GM12865 (cell line): ENCODE measurements around the gene SYCE3.

Experiments used
- DNase-seq: peaks from one replicate; pipeline ENCODE4 v3.0.0; 2010; ENCODE audit warnings: low read depth
- H3K4me3 ChIP-seq: 2 replicates; pipeline ENCODE4 v1.5.1; 2011; ENCODE audit warnings: mild to moderate bottlenecking, low read depth, low read length, control low read depth
- CTCF ChIP-seq: IDR thresholded peaks from 2 replicates; pipeline ENCODE4 v1.5.1; 2011; ENCODE audit warnings: low read length, control low read depth, low read depth, inconsistent platforms; ENCODE audit not compliant: insufficient read depth; ENCODE audit errors: missing control alignments

Gene SYCE3

DNA sequence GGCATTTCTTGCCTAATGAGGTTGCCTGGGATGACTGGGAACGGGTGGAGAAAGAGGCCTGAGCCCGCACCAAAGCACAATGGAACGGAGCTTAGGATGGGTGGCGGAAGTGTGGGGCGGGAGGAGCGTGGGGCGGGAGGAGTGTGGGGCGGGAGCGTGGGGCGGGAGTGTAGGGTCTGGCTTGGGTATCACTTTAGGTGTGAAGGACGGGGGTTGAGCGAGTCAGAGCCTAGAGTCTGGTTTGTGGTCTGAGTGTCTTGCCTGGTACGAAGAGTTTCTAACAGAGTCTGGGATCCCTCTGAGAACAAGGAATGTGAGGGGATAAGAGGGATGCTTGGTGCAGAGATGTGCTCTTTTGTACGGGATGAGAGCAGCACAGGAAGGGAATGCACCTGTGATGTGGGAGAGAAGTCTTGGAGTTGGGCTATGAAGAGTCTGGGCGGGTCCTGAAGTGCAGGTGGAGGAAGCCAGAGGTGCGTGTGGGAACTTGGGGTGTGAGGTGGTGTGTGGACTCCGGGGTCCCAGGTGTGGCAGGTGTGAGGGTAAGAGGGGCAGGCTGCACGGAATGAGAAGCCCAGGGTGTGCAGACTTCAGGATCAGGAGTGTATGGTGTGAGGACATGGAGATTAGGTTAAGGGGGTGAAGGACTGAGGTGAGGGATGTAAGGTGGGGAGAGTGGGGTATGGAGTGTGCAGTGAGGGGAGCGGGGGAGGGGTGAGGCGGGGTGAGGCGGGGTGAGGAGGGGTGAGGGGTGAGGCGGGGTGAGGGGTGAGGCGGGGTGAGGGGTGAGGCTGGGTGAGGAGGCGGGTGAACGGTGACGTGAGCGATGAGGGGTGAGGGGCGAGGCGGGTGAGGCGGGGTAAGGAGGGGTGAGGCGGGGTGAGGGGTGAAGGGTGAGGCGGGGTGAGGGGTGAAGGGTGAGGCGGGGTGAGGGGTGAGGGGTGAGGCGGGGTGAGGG lies 1.0 kb downstream of the SYCE3 start:
- DNase-seq: no peak
- H3K4me3 ChIP-seq: no peak overlapping the region
- no peak for TF ChIP-seq CTCF

DNA sequence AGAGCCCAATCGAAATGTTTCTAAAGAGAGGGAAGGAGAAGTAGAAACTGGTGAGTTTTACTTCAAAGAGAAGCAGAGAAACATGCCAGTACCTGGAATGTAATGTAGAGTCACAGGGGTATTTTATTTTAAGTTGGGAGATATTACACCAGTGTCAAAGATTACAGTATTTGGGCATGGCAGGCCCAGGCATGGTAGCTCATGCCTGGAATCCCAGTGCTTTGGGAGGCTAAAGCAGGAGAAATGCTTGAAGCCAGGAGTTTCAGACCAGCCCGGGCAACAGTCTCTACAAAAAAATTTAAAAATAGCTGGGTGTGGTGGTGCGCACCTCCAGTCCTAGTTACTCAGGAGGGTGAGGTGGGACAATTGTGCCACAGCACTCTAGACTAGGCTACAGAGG lies 2.7 kb downstream of the SYCE3 start:
- DNase-seq: no peak
- no peak overlapping the region for H3K4me3 ChIP-seq
- no peak for TF ChIP-seq CTCF

- TF ChIP-seq CTCF: no peak
- DNase-seq: no peak
- no peak overlapping the region for H3K4me3 ChIP-seq
Measured at GRCh38 chr22:50556703-50557102, 6.0 kb downstream of the SYCE3 start.

DNA sequence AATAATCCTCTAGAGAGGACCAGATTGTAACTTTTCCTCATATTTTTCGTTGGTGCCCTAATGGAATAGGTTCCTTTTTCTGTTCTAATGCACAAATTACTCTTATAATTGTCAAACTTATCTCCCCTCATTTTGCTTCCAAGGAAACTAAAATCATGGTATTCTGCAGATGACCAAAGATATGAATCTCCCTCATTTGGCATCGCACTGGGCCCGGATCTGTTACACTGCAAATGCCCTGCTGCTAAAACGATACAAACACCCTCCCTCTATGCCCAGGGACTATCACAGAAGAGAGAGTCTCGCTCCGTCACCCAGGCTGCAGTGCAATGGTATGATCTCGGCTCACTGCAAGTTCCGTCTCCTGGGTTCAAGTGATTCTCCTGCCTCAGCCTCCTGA lies 9.4 kb downstream of the SYCE3 start:
- no peak for TF ChIP-seq CTCF
- no peak overlapping the region for H3K4me3 ChIP-seq
- no peak for DNase-seq

GRCh38 chr22:50551160-50551752 lies 11.5 kb downstream of the SYCE3 start:
- TF ChIP-seq CTCF: no peak
- DNase-seq: no peak

GRCh38 chr22:50550395-50550794 lies 12.3 kb downstream of the SYCE3 start:
- no peak overlapping the region for H3K4me3 ChIP-seq
- no peak for TF ChIP-seq CTCF
- DNase-seq: no peak

More at GRCh38 chr22:50551160-50551752, 11.5 kb downstream of the SYCE3 start:
- no peak overlapping the region for H3K4me3 ChIP-seq
